ENCODE data around the gene NECTIN1.

The NECTIN1 gene

GRCh38 chr11:119752946-119753345 is 23.9 kb upstream of the NECTIN1 start:
- Histone ChIP-seq H3K27me3 (ENCODE audit: insufficient read depth, low read length) (no peaks in the 10 kb centered on the region), H2BK12ac (ENCODE audit: low read length) (no peak overlapping the region), H2BK5ac (ENCODE audit: low read depth, low read length, poor library complexity) (no peak overlapping the region), H4K12ac (ENCODE audit: low read depth, low read length) (no peak overlapping the region), H3K18ac (ENCODE audit: low read length) (no peak overlapping the region), H3K9me3 (ENCODE audit: insufficient read depth, low read depth, low read length) (peaks cover 2% of the 10 kb centered on the region), H4K91ac (ENCODE audit: low read depth, low read length) (no peak overlapping the region), H3K9ac (ENCODE audit: low read length) (no peak overlapping the region), H3K14ac (ENCODE audit: low read length) (no peak overlapping the region), H3K4ac (ENCODE audit: low read depth, low read length) (no peak overlapping the region), H2AK5ac (ENCODE audit: low read length) (no peak overlapping the region), H2AFZ (ENCODE audit: insufficient read depth, low read length, poor library complexity) (no peak overlapping the region), H3K79me1 (ENCODE audit: low read length) (no peaks in the 10 kb centered on the region), H3K23ac (ENCODE audit: low read length) (no peak overlapping the region), H3K4me2 (ENCODE audit: low read length) (no peak overlapping the region), H3K4me1 (ENCODE audit: control insufficient read depth in 1 of 2, insufficient read depth in 2 of 2, low read length in 2 of 2) (no peaks in the 10 kb centered on the region), H3K4me3 (ENCODE audit: low read depth, low read length) (no peak overlapping the region), H4K8ac (ENCODE audit: low read depth, low read length) (no peak overlapping the region), H2BK120ac (ENCODE audit: insufficient read depth, low read length, poor library complexity) (no peak overlapping the region), H3K27ac (ENCODE audit: low read depth, low read length) (no peak overlapping the region), H3K36me3 (ENCODE audit: control insufficient read depth in 1 of 2, insufficient read depth in 2 of 2, low read length in 2 of 2) (no peaks in the 10 kb centered on the region), H3K79me2 (ENCODE audit: control insufficient read depth, insufficient read depth, low read length, poor library complexity) (no peaks in the 10 kb centered on the region)
- WGBS (ENCODE audit: extremely low coverage, insufficient coverage, insufficient read length), result no CpG with 5 or more reads among the region's 3 CpGs
- DNase-seq, result no peak

GRCh38 chr11:119752345-119752871 is 23.4 kb upstream of the NECTIN1 start:
- no peak overlapping the region for H4K8ac ChIP-seq (ENCODE audit: low read depth, low read length)
- peak overlapping the region; percentile 22 for H3K4me3 ChIP-seq (ENCODE audit: low read depth, low read length)
- no peak overlapping the region for H3K27ac ChIP-seq (ENCODE audit: low read depth, low read length)
- H3K79me2 ChIP-seq (ENCODE audit: control insufficient read depth, insufficient read depth, low read length, poor library complexity), result no peaks in the 10 kb centered on the region
- H3K14ac ChIP-seq (ENCODE audit: low read length), result no peak overlapping the region
- no CpG with 5 or more reads among the region's 5 CpGs for WGBS (ENCODE audit: extremely low coverage, insufficient coverage, insufficient read length)
- peaks cover 2% of the 10 kb centered on the region for H3K9me3 ChIP-seq (ENCODE audit: insufficient read depth, low read depth, low read length)
- no peak overlapping the region for H3K4me2 ChIP-seq (ENCODE audit: low read length)
- no peak overlapping the region for H2BK5ac ChIP-seq (ENCODE audit: low read depth, low read length, poor library complexity)
- H3K36me3 ChIP-seq (ENCODE audit: control insufficient read depth in 1 of 2, insufficient read depth in 2 of 2, low read length in 2 of 2), result no peaks in the 10 kb centered on the region
- H3K18ac ChIP-seq (ENCODE audit: low read length), result no peak overlapping the region
- H3K79me1 ChIP-seq (ENCODE audit: low read length), result no peaks in the 10 kb centered on the region
- no peaks in the 10 kb centered on the region for H3K4me1 ChIP-seq (ENCODE audit: control insufficient read depth in 1 of 2, insufficient read depth in 2 of 2, low read length in 2 of 2)
- H4K12ac ChIP-seq (ENCODE audit: low read depth, low read length), result no peak overlapping the region
- no peak for DNase-seq
- no peak overlapping the region for H3K9ac ChIP-seq (ENCODE audit: low read length)
- H3K4ac ChIP-seq (ENCODE audit: low read depth, low read length), result no peak overlapping the region
- H2BK12ac ChIP-seq (ENCODE audit: low read length), result no peak overlapping the region
- H3K23ac ChIP-seq (ENCODE audit: low read length), result no peak overlapping the region
- H2BK120ac ChIP-seq (ENCODE audit: insufficient read depth, low read length, poor library complexity), result no peak overlapping the region
- H3K27me3 ChIP-seq (ENCODE audit: insufficient read depth, low read length), result no peaks in the 10 kb centered on the region
- no peak overlapping the region for H4K91ac ChIP-seq (ENCODE audit: low read depth, low read length)
- no peak overlapping the region for H2AK5ac ChIP-seq (ENCODE audit: low read length)
- H2AFZ ChIP-seq (ENCODE audit: insufficient read depth, low read length, poor library complexity), result no peak overlapping the region

GRCh38 chr11:119750056-119750455 is 21.1 kb upstream of the NECTIN1 start:
- Histone ChIP-seq H3K36me3 (ENCODE audit: control insufficient read depth in 1 of 2, insufficient read depth in 2 of 2, low read length in 2 of 2) (no peaks in the 10 kb centered on the region), H2BK120ac (ENCODE audit: insufficient read depth, low read length, poor library complexity) (no peak overlapping the region), H3K4ac (ENCODE audit: low read depth, low read length) (no peak overlapping the region), H2AFZ (ENCODE audit: insufficient read depth, low read length, poor library complexity) (no peak overlapping the region), H2BK12ac (ENCODE audit: low read length) (no peak overlapping the region), H3K4me3 (ENCODE audit: low read depth, low read length) (peak overlapping the region; percentile 54), H4K8ac (ENCODE audit: low read depth, low read length) (no peak overlapping the region), H4K12ac (ENCODE audit: low read depth, low read length) (no peak overlapping the region), H3K4me2 (ENCODE audit: low read length) (no peak overlapping the region), H2AK5ac (ENCODE audit: low read length) (no peak overlapping the region), H4K91ac (ENCODE audit: low read depth, low read length) (no peak overlapping the region), H3K14ac (ENCODE audit: low read length) (no peak overlapping the region), H3K18ac (ENCODE audit: low read length) (no peak overlapping the region), H3K9me3 (ENCODE audit: insufficient read depth, low read depth, low read length) (peaks cover 4% of the 10 kb centered on the region), H3K23ac (ENCODE audit: low read length) (no peak overlapping the region), H3K79me2 (ENCODE audit: control insufficient read depth, insufficient read depth, low read length, poor library complexity) (no peaks in the 10 kb centered on the region), H3K27me3 (ENCODE audit: insufficient read depth, low read length) (no peaks in the 10 kb centered on the region), H3K4me1 (ENCODE audit: control insufficient read depth in 1 of 2, insufficient read depth in 2 of 2, low read length in 2 of 2) (no peaks in the 10 kb centered on the region), H3K27ac (ENCODE audit: low read depth, low read length) (no peak overlapping the region), H3K9ac (ENCODE audit: low read length) (no peak overlapping the region), H3K79me1 (ENCODE audit: low read length) (no peaks in the 10 kb centered on the region), H2BK5ac (ENCODE audit: low read depth, low read length, poor library complexity) (no peak overlapping the region)
- no CpG with 5 or more reads among the region's 8 CpGs for WGBS (ENCODE audit: extremely low coverage, insufficient coverage, insufficient read length)
- DNase-seq, result no peak

GRCh38 chr11:119749006-119749565 is 20.1 kb upstream of the NECTIN1 start:
- no CpG with 5 or more reads among the region's 9 CpGs for WGBS (ENCODE audit: extremely low coverage, insufficient coverage, insufficient read length)
- Histone ChIP-seq H4K12ac (ENCODE audit: low read depth, low read length) (no peak overlapping the region), H3K27me3 (ENCODE audit: insufficient read depth, low read length) (no peaks in the 10 kb centered on the region)

More at GRCh38 chr11:119749006-119749565, 20.1 kb upstream of the NECTIN1 start:
- Histone ChIP-seq H3K79me1 (ENCODE audit: low read length) (no peaks in the 10 kb centered on the region), H2BK5ac (ENCODE audit: low read depth, low read length, poor library complexity) (no peak overlapping the region), H3K4ac (ENCODE audit: low read depth, low read length) (no peak overlapping the region), H2AFZ (ENCODE audit: insufficient read depth, low read length, poor library complexity) (no peak overlapping the region), H3K4me2 (ENCODE audit: low read length) (no peak overlapping the region), H2AK5ac (ENCODE audit: low read length) (no peak overlapping the region), H3K4me3 (ENCODE audit: low read depth, low read length) (no peak overlapping the region), H3K23ac (ENCODE audit: low read length) (no peak overlapping the region), H4K91ac (ENCODE audit: low read depth, low read length) (no peak overlapping the region), H3K14ac (ENCODE audit: low read length) (no peak overlapping the region), H2BK12ac (ENCODE audit: low read length) (no peak overlapping the region), H2BK120ac (ENCODE audit: insufficient read depth, low read length, poor library complexity) (no peak overlapping the region), H3K27ac (ENCODE audit: low read depth, low read length) (no peak overlapping the region), H3K18ac (ENCODE audit: low read length) (no peak overlapping the region), H3K79me2 (ENCODE audit: control insufficient read depth, insufficient read depth, low read length, poor library complexity) (no peaks in the 10 kb centered on the region), H3K9me3 (ENCODE audit: insufficient read depth, low read depth, low read length) (peaks cover 4% of the 10 kb centered on the region), H3K9ac (ENCODE audit: low read length) (no peak overlapping the region), H3K36me3 (ENCODE audit: control insufficient read depth in 1 of 2, insufficient read depth in 2 of 2, low read length in 2 of 2) (no peaks in the 10 kb centered on the region), H4K8ac (ENCODE audit: low read depth, low read length) (no peak overlapping the region), H3K4me1 (ENCODE audit: control insufficient read depth in 1 of 2, insufficient read depth in 2 of 2, low read length in 2 of 2) (no peaks in the 10 kb centered on the region)
- no peak for DNase-seq

All from trophoblast cell (in vitro differentiated cells and primary cell).